ENCODE results near the gene ZMIZ1. TPM values are rescaled to one million over a fixed set of nuclear protein-coding genes. Genes with fewer than 3 reads are reported as not detected.

Gene ZMIZ1
- polyA plus RNA-seq, 2 of the 4 experiments (the other 2 are of a cell fraction): 8.1 to 30.3 TPM

- peak overlapping the region; percentile 68 for H3K4me2 ChIP-seq
- no peak for FAIRE-seq
- POLR2A ChIA-PET: no interaction called here
Observed at GRCh38 chr10:79128241-79128922, 59.6 kb downstream of the ZMIZ1 start.

GRCh38 chr10:79128923-79129305 lies 60.1 kb downstream of the ZMIZ1 start:
- H3K4me3 ChIP-seq: no peak overlapping the region
- no peaks in the 10 kb centered on the region for H3K9me3 ChIP-seq
- DNase-seq (ENCODE audit: low read depth in 1 of 2, low spot score in 1 of 2): no peak
- ChIA-PET CTCF (interaction anchor here (0.9 to 13.7 kb wide), 8 partner anchors 9 to 66 kb away, joined by 3 to 121 read pairs (median 6); no protein-coding TSS in a partner anchor), POLR2A (no interaction called here)
- FAIRE-seq: no peak
- peaks cover 95% of the 10 kb centered on the region for H3K4me1 ChIP-seq
- TF ChIP-seq NFE2L2 (conservative IDR thresholded peaks at IDR 0.05; ENCODE audit: low read length): no peak
- no peak for TF ChIP-seq HMGXB4 (CRISPR knock-in tag; IDR thresholded peaks at IDR 0.05; ENCODE audit: borderline replicate concordance)
- TF ChIP-seq RARB (CRISPR knock-in tag; IDR thresholded peaks at IDR 0.05): no peak
- TF ChIP-seq MAFK (IDR thresholded peaks at IDR 0.05; ENCODE audit: partially characterized antibody): no peak
- TF ChIP-seq HOXB5 (CRISPR knock-in tag; IDR thresholded peaks at IDR 0.05): no peak
- no peak for TF ChIP-seq RFX5 (IDR thresholded peaks at IDR 0.05)
- TF ChIP-seq HES2 (IDR thresholded peaks at IDR 0.05): no peak
- no peak for TF ChIP-seq CBX2 (IDR thresholded peaks at IDR 0.05; ENCODE audit: borderline replicate concordance, low read depth)
- TF ChIP-seq CBX8 (IDR thresholded peaks at IDR 0.05): no peak
- no peak for ATAC-seq
- 28% methylated on average over 4 of the region's 4 CpGs for WGBS (ENCODE audit: missing lambda C conversion rate)
- H3K27ac ChIP-seq: peak overlapping the region; percentile 84 to 94
- peak overlapping the region; percentile 68 for H3K4me2 ChIP-seq

More at GRCh38 chr10:79128241-79128922, 59.6 kb downstream of the ZMIZ1 start:
- CTCF ChIA-PET: interaction anchor here (0.9 to 13.7 kb wide), 15 partner anchors 8 to 1081 kb away, joined by 3 to 121 read pairs (median 8); no protein-coding TSS in a partner anchor
- H3K27ac ChIP-seq: peak overlapping the region; percentile 84 to 94
- ATAC-seq: no peak
- TF ChIP-seq HEYL (CRISPR knock-in tag; IDR thresholded peaks at IDR 0.05): no peak
- no peak for TF ChIP-seq KDM1A (IDR thresholded peaks at IDR 0.05; ENCODE audit: low read depth)
- TF ChIP-seq HDAC2 (IDR thresholded peaks at IDR 0.05): 0 out of 2 replicates have a peak, but pooled peaks have one; percentile 29
- TF ChIP-seq MAX (IDR thresholded peaks at IDR 0.05): no peak
- TF ChIP-seq ATOH8 (CRISPR knock-in tag; IDR thresholded peaks at IDR 0.05; ENCODE audit: low read depth): no peak
- peaks cover 95% of the 10 kb centered on the region for H3K4me1 ChIP-seq
- no peaks in the 10 kb centered on the region for H3K9me3 ChIP-seq
- 65% methylated on average over 8 of the region's 8 CpGs for WGBS (ENCODE audit: missing lambda C conversion rate)
- 0 out of 3 replicates have a peak overlapping the region, but pooled peaks have one; percentile 4 for H3K4me3 ChIP-seq
- no peak for DNase-seq (ENCODE audit: low read depth in 1 of 2, low spot score in 1 of 2)

GRCh38 chr10:79129361-79129997 lies 60.7 kb downstream of the ZMIZ1 start:
- peaks cover 95% of the 10 kb centered on the region for H3K4me1 ChIP-seq
- H3K27ac ChIP-seq: peak overlapping the region; percentile 84 to 94
- no peaks in the 10 kb centered on the region for H3K9me3 ChIP-seq
- FAIRE-seq: no peak
- 31% methylated on average over 8 of the region's 8 CpGs for WGBS (ENCODE audit: missing lambda C conversion rate)
- peak in 1 of 2 experiments; percentile 63 for DNase-seq (ENCODE audit: low read depth in 1 of 2, low spot score in 1 of 2)
- ATAC-seq: 0 out of 6 replicates have a peak, but pooled peaks of 1 of the 2 experiments have one; percentile 9
- peak in 1 of 2 experiments; percentile 47; a peak in 2 of 5 replicates for TF ChIP-seq JUN (IDR thresholded peaks at IDR 0.05)
- peak; percentile 48 for TF ChIP-seq CHD2 (IDR thresholded peaks at IDR 0.05; ENCODE audit: low read length, partially characterized antibody)
- TF ChIP-seq POLR2A (IDR thresholded peaks at IDR 0.05; ENCODE audit: low read length): no peak
- 0 out of 5 replicates have a peak, but pooled peaks of 1 of the 2 experiments have one; percentile 28 for TF ChIP-seq RAD21 (conservative IDR thresholded peaks at IDR 0.05 in 1 of 2, IDR thresholded peaks at IDR 0.05 in 1 of 2)
- TF ChIP-seq RARB (CRISPR knock-in tag; IDR thresholded peaks at IDR 0.05): no peak
- peak; percentile 42; the same call in 1 of the 2 replicates for TF ChIP-seq FOSL2 (IDR thresholded peaks at IDR 0.05)
- TF ChIP-seq FOSL2 (CRISPR knock-in tag; IDR thresholded peaks at IDR 0.05): peak; percentile 78
- H3K4me2 ChIP-seq: peak overlapping the region; percentile 68
- ChIA-PET CTCF (interaction anchor here (0.9 to 13.7 kb wide), 9 partner anchors 8 to 65 kb away, joined by 3 to 121 read pairs (median 4); no protein-coding TSS in a partner anchor), POLR2A (no interaction called here)
- H3K4me3 ChIP-seq: no peak overlapping the region
